ENCODE data around the gene MTHFD1.
"Not testable (repeated sequence)": the region's sequence is repeated elsewhere in the genome, so short reads cannot be mapped to it uniquely, and the experiment has no call there.

The MTHFD1 gene
- total RNA-seq, result 41.6 to 155 (median 106) reads per million in 18 experiments

GRCh38 chr14:64387782-64388532, at the start of gene MTHFD1:
MTHFD1 (plus strand) TSS chr14:64388353; CDS start chr14:64388428, 75 bp downstream.
- DNase-seq, result peak; percentile 99

- DNase-seq, result peak; percentile 95 to 96
These were observed 49.4 kb upstream of the MTHFD1 start for GRCh38 chr14:64338616-64339316.

- DNase-seq, result no peak
These were observed 47.5 kb upstream of the MTHFD1 start for GRCh38 chr14:64340560-64341196.

GRCh38 chr14:64347748-64348147, 40.4 kb upstream of the MTHFD1 start:
- DNase-seq, result no peak

GRCh38 chr14:64349741-64350490, 38.2 kb upstream of the MTHFD1 start:
- peak; percentile 13 to 17 for DNase-seq

GRCh38 chr14:64363265-64363846, 24.8 kb upstream of the MTHFD1 start:
- DNase-seq, result no peak

- no peak for DNase-seq
These were observed 23.2 kb upstream of the MTHFD1 start for GRCh38 chr14:64364907-64365306.

- DNase-seq, result not testable (repeated sequence)
These were observed 22.7 kb upstream of the MTHFD1 start for GRCh38 chr14:64365358-64365889.

GRCh38 chr14:64369201-64369600, 19.0 kb upstream of the MTHFD1 start:
- no peak for DNase-seq

GRCh38 chr14:64387232-64387781, 846 bp upstream of the MTHFD1 start:
- peak in 1 of 2 donors; percentile 8 for DNase-seq

- DNase-seq, result peak in 1 of 2 donors; percentile 7
These were observed 556 bp downstream of the MTHFD1 start for GRCh38 chr14:64388533-64389285.

- no peak for DNase-seq
These were observed 3.1 kb downstream of the MTHFD1 start for GRCh38 chr14:64391113-64391725.

GRCh38 chr14:64391986-64392385, 3.8 kb downstream of the MTHFD1 start:
- no peak for DNase-seq

GRCh38 chr14:64393189-64393726, 5.1 kb downstream of the MTHFD1 start:
- DNase-seq, result not testable (repeated sequence)

- no peak for DNase-seq
These were observed 6.3 kb downstream of the MTHFD1 start for GRCh38 chr14:64394423-64394822.

- DNase-seq, result no peak
These were observed 7.0 kb downstream of the MTHFD1 start for GRCh38 chr14:64394977-64395633.

GRCh38 chr14:64400829-64401459, 12.8 kb downstream of the MTHFD1 start:
- no peak for DNase-seq

- DNase-seq, result peak; percentile 22 to 81
These were observed 13.8 kb downstream of the MTHFD1 start for GRCh38 chr14:64401949-64402348.

GRCh38 chr14:64405295-64405694, 17.1 kb downstream of the MTHFD1 start:
- DNase-seq, result no peak
